ENCODE results near the gene MYO1A.

DNA sequence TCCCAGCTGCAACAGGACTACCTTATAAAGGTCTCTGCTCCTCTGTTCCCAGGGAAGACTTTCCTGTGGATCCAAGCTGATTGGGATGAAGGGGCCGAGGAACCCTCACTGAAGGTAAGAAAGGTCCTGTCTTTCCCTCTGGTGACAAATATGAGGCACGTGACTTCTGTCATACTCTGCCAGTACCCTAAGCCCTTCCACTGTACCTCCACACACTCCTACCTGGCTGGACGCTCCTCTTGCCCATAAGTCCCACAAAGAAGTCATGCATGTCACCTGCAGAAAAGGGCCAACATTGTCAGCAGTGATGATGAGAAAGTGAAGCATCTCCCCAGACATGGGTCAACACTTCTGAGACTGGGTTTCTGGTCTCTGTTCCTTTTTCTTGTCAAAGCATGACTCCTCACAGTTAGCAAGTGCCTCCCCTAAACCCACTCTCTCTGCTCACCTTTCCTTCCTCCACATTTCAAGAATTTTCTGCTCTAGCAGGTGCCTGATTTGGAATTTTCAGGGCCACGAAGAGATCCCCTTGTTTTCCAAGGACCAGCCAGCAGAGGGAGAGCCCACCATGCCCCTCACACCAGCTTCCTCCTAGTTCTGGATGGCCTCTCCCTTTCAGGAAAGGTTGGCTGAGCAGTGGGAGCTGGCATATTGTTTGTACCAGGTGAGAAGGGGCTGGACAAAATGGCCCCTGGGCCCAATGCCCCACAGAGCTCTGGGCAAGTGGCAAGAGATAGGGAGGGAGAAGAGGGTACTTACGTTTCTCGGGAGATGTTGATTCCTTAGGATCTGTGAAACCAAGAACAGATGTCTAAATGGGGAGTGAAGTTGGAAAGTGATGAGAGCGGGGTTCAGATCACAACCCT lies 37.1 kb downstream of the MYO1A start:
- TF ChIP-seq, protein P1, sequence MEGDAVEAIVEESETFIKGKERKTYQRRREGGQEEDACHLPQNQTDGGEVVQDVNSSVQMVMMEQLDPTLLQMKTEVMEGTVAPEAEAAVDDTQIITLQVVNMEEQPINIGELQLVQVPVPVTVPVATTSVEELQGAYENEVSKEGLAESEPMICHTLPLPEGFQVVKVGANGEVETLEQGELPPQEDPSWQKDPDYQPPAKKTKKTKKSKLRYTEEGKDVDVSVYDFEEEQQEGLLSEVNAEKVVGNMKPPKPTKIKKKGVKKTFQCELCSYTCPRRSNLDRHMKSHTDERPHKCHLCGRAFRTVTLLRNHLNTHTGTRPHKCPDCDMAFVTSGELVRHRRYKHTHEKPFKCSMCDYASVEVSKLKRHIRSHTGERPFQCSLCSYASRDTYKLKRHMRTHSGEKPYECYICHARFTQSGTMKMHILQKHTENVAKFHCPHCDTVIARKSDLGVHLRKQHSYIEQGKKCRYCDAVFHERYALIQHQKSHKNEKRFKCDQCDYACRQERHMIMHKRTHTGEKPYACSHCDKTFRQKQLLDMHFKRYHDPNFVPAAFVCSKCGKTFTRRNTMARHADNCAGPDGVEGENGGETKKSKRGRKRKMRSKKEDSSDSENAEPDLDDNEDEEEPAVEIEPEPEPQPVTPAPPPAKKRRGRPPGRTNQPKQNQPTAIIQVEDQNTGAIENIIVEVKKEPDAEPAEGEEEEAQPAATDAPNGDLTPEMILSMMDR (IDR thresholded peaks at IDR 0.05), result no peak
- no peak for TF ChIP-seq POLR2A (IDR thresholded peaks at IDR 0.05)
